Fibroblast of lung (primary cell): ENCODE data around the gene OR6S1. TPM values are rescaled to one million over a fixed set of nuclear protein-coding genes. Genes with fewer than 3 reads are reported as not detected.
"Not testable (repeated sequence)": the region's sequence is repeated elsewhere in the genome, so short reads cannot be mapped to it uniquely, and the experiment has no call there.

ENCODE experiments used
- DNase-seq, 2 donors: peaks; one replicate each; pipeline versions ENCODE4 v3.0.0 to v3.0.0-alpha.2; 2010; ENCODE audit warnings: low read depth in 2 of 2
- H2AFZ ChIP-seq: 2 replicates; pipeline ENCODE4 v1.5.1; 2012; ENCODE audit warnings: low read length, control low read depth, inconsistent platforms
- H3K27ac ChIP-seq: 2 replicates; pipeline ENCODE4 v1.5.1; 2011; ENCODE audit warnings: low read length, control low read depth; ENCODE audit not compliant: insufficient read depth
- H3K27me3 ChIP-seq: 2 replicates; pipeline ENCODE4 v1.5.1; 2011; ENCODE audit warnings: mild to moderate bottlenecking, low read length; ENCODE audit not compliant: control insufficient read depth, insufficient read depth
- H3K36me3 ChIP-seq: 2 replicates; pipeline ENCODE4 v1.5.1; 2011; ENCODE audit warnings: low read length; ENCODE audit not compliant: control insufficient read depth, insufficient read depth
- H3K4me1 ChIP-seq: 2 replicates; pipeline ENCODE4 v1.5.1; 2011; ENCODE audit warnings: low read length; ENCODE audit not compliant: control insufficient read depth, insufficient read depth; ENCODE audit errors: extremely low read depth
- H3K4me2 ChIP-seq: 2 replicates; pipeline ENCODE4 v1.5.1; 2011; ENCODE audit warnings: low read length, control low read depth; ENCODE audit not compliant: insufficient read depth; ENCODE audit errors: extremely low read depth
- H3K4me3 ChIP-seq, 4 experiments: fragments of 200-600 bp in 1 of 4; sonication (generic) in 1 of 4; replicated peaks in 1 of 4; 2 replicates each; pipeline ENCODE4 v1.5.1; 2011 to 2016; ENCODE audit warnings: low read length in 4 of 4, low read depth in 3 of 4, mild to moderate bottlenecking in 3 of 4, control low read depth in 2 of 4, inconsistent platforms in 1 of 4, mixed read lengths in 1 of 4; ENCODE audit not compliant: insufficient read depth in 1 of 4; ENCODE audit errors: control extremely low read depth in 1 of 4
- H3K79me2 ChIP-seq: 2 replicates; pipeline ENCODE4 v1.5.1; 2012; ENCODE audit warnings: mild to moderate bottlenecking, low read length, inconsistent platforms; ENCODE audit not compliant: control insufficient read depth, insufficient read depth
- H3K9ac ChIP-seq: 2 replicates; pipeline ENCODE4 v1.5.1; 2011; ENCODE audit warnings: mild to moderate bottlenecking, low read length, control low read depth; ENCODE audit not compliant: insufficient read depth
- H3K9me3 ChIP-seq: 2 replicates; pipeline ENCODE4 v1.5.1; 2012; ENCODE audit warnings: low read depth, low read length; ENCODE audit not compliant: control insufficient read depth, insufficient read depth
- H4K20me1 ChIP-seq: 2 replicates; pipeline ENCODE4 v1.5.1; 2011; ENCODE audit warnings: low read length; ENCODE audit not compliant: control insufficient read depth, insufficient read depth; ENCODE audit errors: extremely low read depth
- CTCF ChIP-seq, 2 donors: IDR thresholded peaks in 1 of 2; conservative IDR thresholded peaks in 1 of 2; 1 replicate in 1 of 2; 2 replicates in 1 of 2; pipeline ENCODE4 v1.5.1; 2011 to 2012; ENCODE audit warnings: low read length in 2 of 2, control low read depth in 1 of 2, inconsistent platforms in 1 of 2, low read depth in 1 of 2, mild to moderate bottlenecking in 1 of 2
- EZH2 ChIP-seq: IDR thresholded peaks from 2 replicates; pipeline ENCODE4 v1.5.1; 2012; ENCODE audit warnings: low read length, control low read depth, mild to moderate bottlenecking; ENCODE audit errors: missing control alignments
- polyA plus RNA-seq, 2 donors: library from polyadenylated mRNA; depleted of rRNA in 1 of 2; stranded (reverse) in 1 of 2; unstranded in 1 of 2; fragments of >200 nt; gene quantifications; 2 replicates each; pipeline ENCODE4 v1.2.1, GENCODE V29; 2011 to 2012; ENCODE audit warnings: missing spikeins in 1 of 2
- total RNA-seq: library from RNA; depleted of rRNA; stranded (reverse); fragments of >200 nt; gene quantifications from 2 replicates; pipeline ENCODE4 v1.2.1, GENCODE V29; 2014

OR6S1 gene
- total and polyA plus RNA-seq, 2 donors (not counting 1 experiment from before 2014, with no cell fraction given), result not detected

- Histone ChIP-seq H3K79me2 (no peaks in the 10 kb centered on the region), H4K20me1 (no peaks in the 10 kb centered on the region), H3K9ac (no peak overlapping the region), H3K27me3 (no peaks in the 10 kb centered on the region), H2AFZ (no peak overlapping the region), H3K9me3 (no peaks in the 10 kb centered on the region), H3K27ac (no peak overlapping the region), H3K36me3 (no peaks in the 10 kb centered on the region), H3K4me2 (no peak overlapping the region), H3K4me1 (no peaks in the 10 kb centered on the region), H3K4me3 (no peak overlapping the region)
- no peak for TF ChIP-seq EZH2
- no peak for TF ChIP-seq CTCF (conservative IDR thresholded peaks at IDR 0.05 in 1 of 2, IDR thresholded peaks at IDR 0.05 in 1 of 2; ENCODE audit: low read depth in 1 of 2, low read length in 2 of 2)
- DNase-seq, result no peak
These were observed 38.9 kb downstream of the OR6S1 start for GRCh38 chr14:20602583-20602982.

GRCh38 chr14:20601522-20601921, 40.0 kb downstream of the OR6S1 start:
- TF ChIP-seq EZH2 (no peak), CTCF (conservative IDR thresholded peaks at IDR 0.05 in 1 of 2, IDR thresholded peaks at IDR 0.05 in 1 of 2; ENCODE audit: low read depth in 1 of 2, low read length in 2 of 2) (no peak)
- Histone ChIP-seq H3K9me3 (no peaks in the 10 kb centered on the region), H4K20me1 (no peaks in the 10 kb centered on the region), H3K9ac (no peak overlapping the region), H3K4me2 (no peak overlapping the region), H3K4me1 (no peaks in the 10 kb centered on the region), H2AFZ (no peak overlapping the region), H3K4me3 (no peak overlapping the region), H3K27me3 (no peaks in the 10 kb centered on the region), H3K79me2 (no peaks in the 10 kb centered on the region), H3K27ac (no peak overlapping the region), H3K36me3 (no peaks in the 10 kb centered on the region)
- no peak for DNase-seq

GRCh38 chr14:20597108-20597507, 44.4 kb downstream of the OR6S1 start:
- H3K79me2 ChIP-seq, result no peaks in the 10 kb centered on the region
- H2AFZ ChIP-seq, result no peak overlapping the region
- no peak overlapping the region for H3K9ac ChIP-seq
- H3K27ac ChIP-seq, result no peak overlapping the region
- no peak overlapping the region for H3K4me3 ChIP-seq
- H3K36me3 ChIP-seq, result no peaks in the 10 kb centered on the region
- no peak overlapping the region for H3K4me2 ChIP-seq
- no peaks in the 10 kb centered on the region for H3K9me3 ChIP-seq
- H3K4me1 ChIP-seq, result no peaks in the 10 kb centered on the region
- H3K27me3 ChIP-seq, result no peaks in the 10 kb centered on the region
- H4K20me1 ChIP-seq, result no peaks in the 10 kb centered on the region
- no peak for DNase-seq
- TF ChIP-seq EZH2, result no peak
- no peak for TF ChIP-seq CTCF (conservative IDR thresholded peaks at IDR 0.05 in 1 of 2, IDR thresholded peaks at IDR 0.05 in 1 of 2; ENCODE audit: low read depth in 1 of 2, low read length in 2 of 2)

- H2AFZ ChIP-seq, H3K4me3 ChIP-seq, H3K4me2 ChIP-seq, H3K79me2 ChIP-seq, H3K9ac ChIP-seq, H3K4me1 ChIP-seq, H3K27ac ChIP-seq, DNase-seq, H3K36me3 ChIP-seq, H3K27me3 ChIP-seq, H4K20me1 ChIP-seq, H3K9me3 ChIP-seq: not testable (repeated sequence)
These were observed 45.8 kb downstream of the OR6S1 start for GRCh38 chr14:20595726-20596125.
